LoVo (cell line): ENCODE results near the gene SMC1B.
"Not testable (repeated sequence)": the region's sequence is repeated elsewhere in the genome, so short reads cannot be mapped to it uniquely, and the experiment has no call there.

ENCODE experiments used
- DNase-seq: peaks from one replicate; pipeline ENCODE4 v3.0.0-alpha.2; 2016; ENCODE audit warnings: low spot score

Gene SMC1B

DNA sequence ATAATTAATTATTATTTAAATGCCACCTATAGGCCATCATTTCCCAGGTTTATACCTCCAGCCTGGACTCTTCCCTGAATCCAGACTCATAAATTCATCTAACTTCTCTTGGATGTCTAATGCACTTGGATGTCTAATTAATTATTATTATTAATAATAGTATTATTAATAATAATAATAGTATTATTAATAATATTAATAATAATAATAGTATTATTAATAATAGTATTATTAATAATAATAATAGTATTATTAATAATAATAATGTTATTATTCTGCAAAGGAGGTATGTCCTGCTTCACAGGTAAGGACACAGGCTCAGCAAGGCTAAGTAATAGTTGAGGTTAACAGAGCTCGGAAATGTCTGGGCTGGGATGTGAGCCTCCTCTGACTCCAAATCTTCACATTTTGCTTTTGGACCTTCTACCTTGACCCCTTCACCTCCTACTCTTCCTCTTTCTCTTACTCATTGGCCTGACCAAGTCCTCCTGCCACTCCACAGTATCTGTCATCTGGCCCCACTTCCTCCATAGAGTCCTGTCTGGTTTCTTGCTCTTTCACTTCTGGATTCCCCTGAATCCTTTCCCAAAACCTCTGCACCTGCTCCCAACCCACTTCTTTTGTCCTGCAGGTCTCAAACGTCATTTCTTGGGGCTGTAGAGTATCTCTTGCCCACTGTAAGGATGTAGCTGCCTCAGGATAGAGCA, 8.1 kb upstream of the SMC1B start:
- no peak for DNase-seq

GRCh38 chr22:45420539-45420938, 7.1 kb upstream of the SMC1B start:
- DNase-seq, result no peak

DNA sequence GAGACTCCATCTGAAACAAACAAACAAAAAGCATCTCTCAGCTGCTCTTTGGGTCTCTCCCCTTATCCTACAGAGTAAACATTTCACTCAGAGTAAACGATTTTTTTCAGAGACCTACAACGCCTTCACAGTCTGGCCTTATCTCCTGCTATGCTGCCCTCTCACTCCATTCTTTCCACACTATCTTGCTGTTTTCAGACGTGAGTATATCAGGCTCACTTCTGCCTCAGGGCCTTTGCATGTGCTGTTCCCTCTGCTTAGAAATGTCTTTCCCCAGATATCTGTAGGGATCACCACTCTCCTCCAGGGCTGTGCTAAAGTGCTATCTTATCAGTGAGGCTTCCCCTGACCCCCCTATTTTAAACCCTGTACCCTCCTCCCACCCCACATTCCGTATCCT, 6.6 kb upstream of the SMC1B start:
- DNase-seq, result no peak

DNA sequence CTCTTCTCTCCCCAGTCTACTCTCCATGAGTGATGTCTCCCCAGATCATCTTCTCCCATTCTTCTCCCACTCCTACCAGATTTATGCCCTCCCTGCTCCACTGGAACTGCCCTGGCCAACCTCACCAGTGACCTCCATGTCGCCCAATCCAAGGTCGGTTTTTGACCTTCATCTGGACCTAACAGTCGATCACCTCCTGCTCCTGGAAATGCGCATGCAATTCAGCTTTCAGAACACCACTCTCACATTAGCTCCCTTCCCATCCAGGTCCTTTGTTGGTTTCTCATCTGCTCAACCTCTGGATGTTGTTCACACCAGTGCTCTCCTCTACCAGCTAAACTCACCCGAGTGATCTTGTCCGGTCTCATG, 5.4 kb upstream of the SMC1B start:
- no peak for DNase-seq

DNA sequence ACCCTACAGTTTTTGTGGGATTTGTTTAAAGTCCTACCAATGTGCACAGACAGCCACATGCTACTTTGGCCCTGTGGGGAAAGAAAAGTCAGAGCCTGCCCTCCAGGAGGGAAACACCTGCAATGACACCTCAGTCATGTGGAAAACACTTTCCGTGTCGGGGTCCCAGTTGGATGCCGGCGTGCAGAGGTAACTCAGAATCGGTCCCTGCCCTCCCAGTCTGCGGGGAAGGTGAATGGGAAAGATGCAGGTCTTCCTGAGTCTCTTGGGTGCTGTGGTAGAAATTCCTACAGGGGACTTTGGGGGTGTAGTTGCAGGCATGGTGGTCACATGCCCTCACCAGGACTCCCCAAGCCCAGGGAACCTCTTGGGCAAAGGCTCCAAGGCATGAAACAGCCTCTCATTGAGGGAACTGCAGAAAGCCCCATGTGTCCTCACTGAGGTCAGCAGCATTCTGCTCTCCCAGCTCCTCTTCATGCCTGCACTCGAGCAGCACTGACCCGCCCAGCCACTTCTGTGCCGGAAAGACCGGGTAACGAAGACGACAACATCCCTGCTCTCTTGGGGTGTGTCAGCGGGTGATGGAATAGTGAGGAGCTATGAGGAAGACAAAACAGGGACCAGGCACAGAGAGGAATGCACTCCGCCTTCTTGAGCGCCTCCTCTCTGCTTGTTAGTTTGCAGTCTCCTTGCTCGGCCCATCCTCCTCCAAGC, 4.8 kb upstream of the SMC1B start:
- no peak for DNase-seq

- DNase-seq, result no peak
These were observed 409 bp downstream of the SMC1B start for GRCh38 chr22:45413013-45413367.

DNA sequence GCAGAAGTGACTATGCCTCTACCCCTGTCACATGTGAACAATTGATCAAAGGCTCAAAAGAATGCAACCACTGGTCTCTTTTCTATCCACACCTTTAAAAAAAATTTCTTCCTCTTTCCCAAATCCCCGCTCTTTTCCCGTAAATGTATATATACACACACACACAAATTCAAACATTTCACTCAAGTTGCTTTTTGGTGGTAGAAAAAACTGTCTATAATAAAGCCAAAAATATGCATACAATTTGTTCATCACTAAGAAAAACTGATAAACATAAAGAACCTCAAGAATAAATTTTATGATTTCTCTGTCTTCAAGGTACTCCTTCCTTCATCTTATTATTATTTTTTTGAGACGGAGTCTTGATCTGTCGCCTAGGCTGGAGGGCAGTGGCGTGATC, 5.6 kb downstream of the SMC1B start:
- DNase-seq, result no peak

DNA sequence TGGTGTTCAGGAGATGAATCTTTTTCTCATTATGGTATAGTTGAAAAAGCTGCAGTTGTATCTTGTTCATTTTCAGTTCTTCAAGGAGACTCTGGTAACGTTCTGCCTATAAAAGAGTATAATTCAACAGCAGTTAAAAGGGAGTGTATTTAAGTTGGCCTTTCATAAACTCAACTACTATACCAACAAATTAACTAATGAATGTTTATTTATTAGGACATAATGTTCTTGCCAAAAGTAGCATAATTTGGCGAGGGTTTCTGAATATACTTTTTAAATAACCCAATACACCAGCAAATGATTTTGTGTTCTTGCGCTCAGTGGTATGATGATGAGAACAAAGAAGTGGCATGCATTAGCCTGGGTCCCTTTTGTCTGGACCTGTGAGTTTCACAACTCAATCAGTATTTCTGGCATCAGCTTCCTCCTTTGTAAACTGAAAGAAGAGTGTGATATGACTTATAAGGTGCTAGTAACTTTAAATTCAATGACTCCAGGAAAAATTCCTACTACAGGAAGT, 10.9 kb downstream of the SMC1B start:
- DNase-seq, result no peak

- no peak for DNase-seq
These were observed 13.5 kb downstream of the SMC1B start for GRCh38 chr22:45399712-45400445.

DNA sequence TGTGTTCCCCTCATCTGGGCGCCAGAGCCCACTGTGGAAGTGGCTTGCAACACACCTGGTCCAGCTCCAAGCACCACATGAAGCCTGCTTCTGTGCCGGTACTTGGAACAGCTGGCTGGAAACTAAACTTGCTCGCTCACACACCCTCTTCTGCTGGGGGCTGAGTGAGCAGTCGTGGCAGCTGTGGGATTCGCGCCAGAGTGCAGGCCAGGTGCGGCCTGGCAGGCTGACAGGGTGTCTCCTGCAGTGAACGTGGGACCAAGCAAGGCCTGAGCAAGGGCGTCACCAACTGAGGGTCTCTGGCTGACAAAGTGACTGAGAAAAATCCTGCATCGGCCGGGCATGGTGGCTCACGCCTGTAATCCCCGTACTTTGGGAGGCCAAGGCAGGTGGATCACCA, 15.2 kb downstream of the SMC1B start:
- DNase-seq, result no peak

- DNase-seq, result no peak
These were observed 15.6 kb downstream of the SMC1B start for GRCh38 chr22:45397806-45398205.

DNA sequence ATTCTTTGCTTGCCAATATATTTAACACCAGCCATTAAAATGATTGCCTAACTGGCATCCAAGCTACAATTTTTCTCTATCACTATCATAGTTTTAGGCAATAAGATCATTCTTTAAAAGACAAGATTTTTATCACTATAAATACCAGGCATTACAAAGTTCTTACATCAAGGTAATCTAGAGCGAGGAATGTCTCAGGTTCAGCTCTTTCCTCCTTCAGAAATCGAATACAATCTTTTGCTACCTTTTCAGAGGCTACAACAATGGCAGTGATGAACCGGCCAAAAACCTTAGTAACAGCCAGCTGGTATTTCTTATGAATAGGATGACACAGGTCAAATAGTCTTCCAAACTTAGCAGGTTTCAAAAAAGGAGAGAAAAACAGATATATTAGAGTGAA, 23.9 kb downstream of the SMC1B start:
- no peak for DNase-seq

DNA sequence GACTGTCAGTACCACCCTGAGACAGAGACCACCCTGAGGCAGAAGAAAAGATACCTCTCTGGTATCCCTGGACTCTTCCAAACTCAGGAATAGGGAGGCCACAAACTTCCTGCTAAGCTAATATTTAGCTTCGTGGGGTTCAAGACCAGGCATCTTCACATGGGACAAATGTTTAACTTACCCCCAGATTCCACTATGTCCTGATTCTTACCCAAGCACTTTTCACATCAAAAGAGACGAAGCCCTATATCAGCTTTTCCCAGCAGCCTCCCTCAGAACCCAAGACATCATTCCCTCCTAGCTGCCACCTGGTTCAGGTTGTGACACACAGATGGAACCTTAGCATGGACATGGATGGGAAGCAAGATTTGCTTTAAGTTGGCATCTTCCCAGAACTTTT, 32.1 kb downstream of the SMC1B start:
- no peak for DNase-seq

- no peak for DNase-seq
These were observed 36.7 kb downstream of the SMC1B start for GRCh38 chr22:45376703-45377102.

GRCh38 chr22:45376009-45376408, 37.4 kb downstream of the SMC1B start:
- DNase-seq, result no peak

DNA sequence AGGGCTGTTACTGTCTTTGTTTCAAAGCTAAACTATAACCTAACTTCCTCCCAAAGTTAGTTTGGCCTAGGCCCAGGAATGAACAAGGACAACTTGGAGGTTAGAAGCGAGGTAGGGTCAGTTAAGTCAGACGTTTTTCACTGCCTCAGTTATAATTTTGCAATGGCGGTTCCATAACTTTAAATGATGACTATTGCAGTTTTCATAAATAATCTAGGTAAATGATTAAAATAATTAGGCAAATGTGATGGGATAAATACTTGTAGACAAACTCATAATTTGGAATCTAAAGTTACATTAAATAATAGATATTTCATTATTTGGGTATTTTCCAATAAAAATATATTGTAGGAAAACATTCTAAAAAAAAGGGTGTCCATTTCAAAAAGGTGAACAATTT, 39.8 kb downstream of the SMC1B start:
- DNase-seq, result not testable (repeated sequence)

- DNase-seq, result no peak
These were observed 46.7 kb downstream of the SMC1B start for GRCh38 chr22:45366713-45367112.

- DNase-seq, result no peak
These were observed 53.8 kb downstream of the SMC1B start for GRCh38 chr22:45359627-45360026.

- no peak for DNase-seq
These were observed 55.3 kb downstream of the SMC1B start for GRCh38 chr22:45358127-45358526.

DNA sequence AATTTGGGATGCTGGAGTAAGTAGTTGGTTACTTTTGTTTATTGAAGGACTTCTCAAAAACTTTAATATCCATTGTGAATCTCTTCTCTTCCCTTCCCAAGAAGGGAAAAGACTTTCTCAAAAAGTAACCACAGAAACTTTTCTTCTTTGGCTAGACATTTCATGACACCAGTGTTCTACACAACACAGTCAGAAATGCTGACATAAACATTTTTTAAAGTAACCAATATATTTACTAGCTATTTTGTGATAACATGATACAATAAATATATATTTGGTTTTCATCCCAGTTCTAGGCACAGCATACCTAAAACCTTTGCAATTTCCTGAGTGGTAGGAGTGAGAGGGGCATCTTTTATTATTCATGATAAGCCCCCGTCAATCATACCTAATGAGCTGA, 55.9 kb downstream of the SMC1B start:
- DNase-seq, result no peak

GRCh38 chr22:45353786-45354185, 59.6 kb downstream of the SMC1B start:
- no peak for DNase-seq

DNA sequence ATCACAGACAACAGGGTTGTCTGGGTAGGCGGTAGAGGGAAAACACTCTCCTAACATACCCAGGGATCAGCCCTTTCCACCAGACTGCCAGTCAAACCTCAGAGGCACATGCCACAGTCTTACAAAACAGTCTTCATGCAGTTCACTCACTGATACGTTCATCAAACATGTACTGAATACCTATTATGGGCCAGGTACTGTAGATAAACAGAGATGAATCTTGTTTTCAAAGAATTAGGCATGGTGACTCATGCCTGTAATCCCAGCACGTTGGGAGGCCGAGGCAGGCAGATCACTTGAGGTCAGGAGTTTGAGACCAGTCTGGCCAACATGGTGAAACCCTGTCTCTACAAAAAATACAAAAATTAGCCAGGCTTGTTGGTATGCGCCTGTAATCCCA, 60.6 kb downstream of the SMC1B start:
- DNase-seq, result not testable (repeated sequence)

- no peak for DNase-seq
These were observed 61.4 kb downstream of the SMC1B start for GRCh38 chr22:45351956-45352355.
